Endothelial cell of umbilical vein (primary cell): Measurements from ENCODE around the gene CCNL2. TPM values are rescaled to one million over a fixed set of nuclear protein-coding genes. Genes with fewer than 3 reads are reported as not detected.

Experiments used
- BruUV-seq: library from RNA; stranded (reverse); fragments of 400-500 nt; replicated peaks from 2 replicates; lab custom pipeline; 2021; lab: Mats Ljungman, UMichigan
- CTCF ChIA-PET: fragments of 300-600, 350-600 bp; sonication (Branson Sonifier 250); formaldehyde crosslinking; loops from one replicate; lab custom pipeline; 2021; ENCODE audit warnings: antibody characterized with exemption, inconsistent platforms; lab: Charles Lee
- POLR2A ChIA-PET: fragments of 300-600, 350-600 bp; sonication (Branson Sonifier 250); formaldehyde crosslinking; loops from one replicate; lab custom pipeline; 2021; ENCODE audit warnings: antibody characterized with exemption, inconsistent platforms; lab: Charles Lee
- DNase-seq: peaks from one replicate; pipeline ENCODE4 v3.0.0-alpha.2; 2011; ENCODE audit warnings: low read depth, low spot score
- FAIRE-seq: peaks from 2 replicates; lab custom pipeline; 2011; peaks lifted over from hg19 to GRCh38; lab: Jason Lieb, UNC
- H2AFZ ChIP-seq: 2 replicates; pipeline ENCODE4 v1.6.0; 2012; ENCODE audit warnings: low read depth, low read length, control low read depth, inconsistent platforms
- H3K27ac ChIP-seq: 2 replicates; pipeline ENCODE4 v1.5.1; 2011; ENCODE audit warnings: low read depth, mild to moderate bottlenecking, control low read depth, low read length, moderate library complexity; ENCODE audit not compliant: insufficient read depth
- H3K27me3 ChIP-seq, 2 experiments: 2 replicates each; pipeline versions ENCODE4 v1.6.0 to v1.6.1; 2011; ENCODE audit warnings: low read length in 2 of 2, mixed read lengths in 1 of 2; ENCODE audit not compliant: control insufficient read depth in 2 of 2, insufficient read depth in 2 of 2
- H3K36me3 ChIP-seq, 2 experiments: 2 replicates in 1 of 2; 3 replicates in 1 of 2; pipeline ENCODE4 v1.5.1; 2011; ENCODE audit warnings: low read length in 2 of 2, mild to moderate bottlenecking in 1 of 2, moderate library complexity in 1 of 2; ENCODE audit not compliant: control insufficient read depth in 2 of 2, insufficient read depth in 2 of 2; ENCODE audit errors: extremely low read depth in 1 of 2
- H3K4me1 ChIP-seq: 3 replicates; pipeline ENCODE4 v1.5.1; 2011; ENCODE audit warnings: mild to moderate bottlenecking, low read length; ENCODE audit not compliant: control insufficient read depth, insufficient read depth; ENCODE audit errors: extremely low read depth
- H3K4me2 ChIP-seq: 2 replicates; pipeline ENCODE4 v1.6.1; 2011; ENCODE audit warnings: low read length, control low read depth, mixed read lengths; ENCODE audit not compliant: insufficient read depth
- H3K4me3 ChIP-seq, 3 experiments: fragments of 200-600 bp in 1 of 3; sonication (generic), shearing (Covaris generic) in 1 of 3; replicated peaks in 1 of 3; 2 replicates each; pipeline ENCODE4 v1.5.1; 2011 to 2016; ENCODE audit warnings: control low read depth in 3 of 3, low read length in 3 of 3, mild to moderate bottlenecking in 2 of 3, inconsistent platforms in 1 of 3, low read depth in 1 of 3, moderate library complexity in 1 of 3; ENCODE audit not compliant: insufficient read depth in 1 of 3
- H3K79me2 ChIP-seq: 2 replicates; pipeline ENCODE4 v1.6.0; 2012; ENCODE audit warnings: low read length, inconsistent platforms; ENCODE audit not compliant: control insufficient read depth, insufficient read depth
- H3K9ac ChIP-seq: replicated peaks from 2 replicates; pipeline ENCODE3; 2011; ENCODE audit warnings: low read length, control low read depth; ENCODE audit not compliant: insufficient read depth; ENCODE audit errors: extremely low read depth
- H3K9me1 ChIP-seq: replicated peaks from 3 replicates; pipeline ENCODE4 v1.6.0; 2011; ENCODE audit warnings: mild to moderate bottlenecking, low read length; ENCODE audit not compliant: control insufficient read depth, insufficient read depth; ENCODE audit errors: extremely low read depth
- H3K9me3 ChIP-seq: replicated peaks from 2 replicates; pipeline ENCODE4 v1.5.1; 2012; ENCODE audit warnings: low read length, inconsistent platforms; ENCODE audit not compliant: control insufficient read depth, insufficient read depth
- H4K20me1 ChIP-seq: replicated peaks from 2 replicates; pipeline ENCODE3; 2011; ENCODE audit warnings: mild to moderate bottlenecking, low read length; ENCODE audit not compliant: control insufficient read depth, insufficient read depth; ENCODE audit errors: extremely low read depth
- CTCF ChIP-seq, 2 donors: IDR thresholded peaks; 1 replicate in 1 of 2; 2 replicates in 1 of 2; pipeline ENCODE4 v1.5.1; 2011; ENCODE audit warnings: low read length in 2 of 2, mild to moderate bottlenecking in 2 of 2, moderate library complexity in 2 of 2, control low read depth in 1 of 2, inconsistent platforms in 1 of 2, low read depth in 1 of 2; ENCODE audit not compliant: insufficient read depth in 1 of 2; ENCODE audit errors: extremely low read depth in 1 of 2
- EZH2 ChIP-seq: IDR thresholded peaks from 2 replicates; pipeline ENCODE4 v1.6.1; 2012; ENCODE audit warnings: borderline replicate concordance, low read depth, mild to moderate bottlenecking, moderate library complexity, low read length, inconsistent platforms; ENCODE audit not compliant: severe bottlenecking
- FOS ChIP-seq: IDR thresholded peaks from 2 replicates; pipeline ENCODE4 v1.6.1; 2011; ENCODE audit warnings: mild to moderate bottlenecking, low read length, moderate library complexity, borderline replicate concordance; ENCODE audit not compliant: insufficient read depth
- GATA2 ChIP-seq: IDR thresholded peaks from 2 replicates; pipeline ENCODE4 v1.7.0; 2011; ENCODE audit warnings: low read depth, mild to moderate bottlenecking, moderate library complexity, mixed read lengths, low read length; ENCODE audit not compliant: insufficient read length, insufficient read depth
- JUN ChIP-seq: IDR thresholded peaks from 2 replicates; pipeline ENCODE4 v1.6.1; 2011; ENCODE audit warnings: borderline replicate concordance, low read depth; ENCODE audit not compliant: insufficient read length, insufficient read depth
- MAX ChIP-seq: IDR thresholded peaks from 2 replicates; pipeline ENCODE4 v1.6.1; 2011; ENCODE audit not compliant: insufficient read depth, insufficient read length
- MYC ChIP-seq: IDR thresholded peaks from one replicate; pipeline ENCODE4 v1.6.1; 2011; ENCODE audit warnings: mild to moderate bottlenecking, low read depth, low read length
- POLR2A ChIP-seq: IDR thresholded peaks from 2 replicates; pipeline ENCODE4 v1.6.1; 2012; ENCODE audit warnings: low read depth, mild to moderate bottlenecking, control low read depth, low read length
- POLR2AphosphoS5 ChIP-seq: IDR thresholded peaks from 2 replicates; pipeline ENCODE4 v1.6.1; 2012; ENCODE audit warnings: low read depth, mild to moderate bottlenecking, control low read depth, low read length, moderate library complexity; ENCODE audit not compliant: insufficient read depth
- dilution Hi-C: fragments of 300-500 bp; cut with MboI; formaldehyde crosslinking; loops from one replicate; pipeline ENCODE4 v1.15.0; 2019; ENCODE audit warnings: low sequenced_read_pairs; ENCODE audit not compliant: extremely low pct_ligation_motif_present
- intact Hi-C: fragments of 100-400 bp; cut with micrococcal nuclease; formaldehyde crosslinking; loops from one replicate; pipeline ENCODE4 v1.10.0; 2022
- polyA plus RNA-seq, 4 experiments: library from polyadenylated mRNA; depleted of rRNA in 3 of 4; stranded (reverse) in 3 of 4; unstranded in 1 of 4; fragments of >200 nt; gene quantifications; 2 replicates each; pipeline versions ENCODE4 v1.2.1 to v1.2.3, GENCODE V29; 2011 to 2012; ENCODE audit warnings: missing spikeins in 1 of 4
- total RNA-seq: library from RNA; stranded (reverse); gene quantifications from 2 replicates; pipeline ENCODE4 v1.2.3, GENCODE V29; 2021

Gene CCNL2
- total and polyA plus RNA-seq, 2 donors (not counting 3 experiments of a cell fraction or from before 2014, with no cell fraction given), result 188 to 209 TPM

GRCh38 chr1:1434824-1435105 is 35.6 kb upstream of the CCNL2 start:
- Histone ChIP-seq H2AFZ (no peak overlapping the region), H3K9me3 (no peaks in the 10 kb centered on the region), H3K9ac (no peak overlapping the region), H3K4me2 (no peak overlapping the region), H3K27me3 (no peaks in the 10 kb centered on the region), H3K36me3 (no peaks in the 10 kb centered on the region), H3K27ac (no peak overlapping the region), H4K20me1 (no peaks in the 10 kb centered on the region), H3K79me2 (no peaks in the 10 kb centered on the region), H3K9me1 (no peaks in the 10 kb centered on the region), H3K4me3 (no peak overlapping the region), H3K4me1 (peaks cover 19% of the 10 kb centered on the region)
- dilution Hi-C loops (no loop called here), intact Hi-C loops (no loop called here)
- no TSS peak for BruUV-seq
- ChIA-PET CTCF (interaction anchor here (2.4 kb wide), 1 partner anchor 32 kb away, joined by 7 read pairs; no protein-coding TSS in a partner anchor), POLR2A (interaction anchor here (0.5 kb wide), 1 partner anchor 216 kb away, joined by 3 read pairs; no protein-coding TSS in a partner anchor)
- TF ChIP-seq FOS, result no peak
- no peak for TF ChIP-seq POLR2A
- TF ChIP-seq GATA2, result no peak
- no peak for DNase-seq
- no peak for FAIRE-seq

GRCh38 chr1:1434131-1434823 is 35.1 kb upstream of the CCNL2 start:
- no peaks in the 10 kb centered on the region for H3K9me1 ChIP-seq
- TF ChIP-seq CTCF (IDR thresholded peaks at IDR 0.05; ENCODE audit: extremely low read depth in 1 of 2, insufficient read depth in 1 of 2, low read depth in 1 of 2, low read length in 2 of 2), result no peak
- TF ChIP-seq GATA2, result no peak
- TF ChIP-seq EZH2, result no peak
- no peak for TF ChIP-seq POLR2A
- no peak for TF ChIP-seq JUN
- TF ChIP-seq MYC, result no peak
- TF ChIP-seq POLR2AphosphoS5, result no peak
- TF ChIP-seq FOS, result no peak
- TF ChIP-seq MAX, result no peak
- ChIA-PET POLR2A (interaction anchor here (0.5 kb wide), 1 partner anchor 215 kb away, joined by 3 read pairs; no protein-coding TSS in a partner anchor), CTCF (interaction anchor here (0.7 to 2.4 kb wide), 4 partner anchors 27 to 35 kb away, joined by 3 to 7 read pairs (median 4); partner anchors contain the start of genes CCNL2 and MRPL20)
- intact Hi-C loops, result no loop called here
- FAIRE-seq, result no peak
- BruUV-seq, result no TSS peak
- no peaks in the 10 kb centered on the region for H3K9me3 ChIP-seq
- H2AFZ ChIP-seq, result peak overlapping the region; percentile 71
- H3K79me2 ChIP-seq, result no peaks in the 10 kb centered on the region
- no peaks in the 10 kb centered on the region for H3K36me3 ChIP-seq
- H3K4me3 ChIP-seq, result no peak overlapping the region
- no peak overlapping the region for H3K27ac ChIP-seq
- dilution Hi-C loops, result no loop called here
- H3K27me3 ChIP-seq, result no peaks in the 10 kb centered on the region
- H3K4me1 ChIP-seq, result peaks cover 19% of the 10 kb centered on the region
- H3K9ac ChIP-seq, result no peak overlapping the region
- no peak overlapping the region for H3K4me2 ChIP-seq
- DNase-seq, result no peak
- no peaks in the 10 kb centered on the region for H4K20me1 ChIP-seq
